UCSD-AML1 (cell line): ENCODE data around the gene PICK1.
"Not testable (repeated sequence)": the region's sequence is repeated elsewhere in the genome, so short reads cannot be mapped to it uniquely, and the experiment has no call there.

Experiments
- DNase-seq: peaks from one replicate; lab custom pipeline; 2025; ENCODE audit not compliant: unreplicated experiment; lab: John Stamatoyannopoulos, UW

Gene PICK1

DNA sequence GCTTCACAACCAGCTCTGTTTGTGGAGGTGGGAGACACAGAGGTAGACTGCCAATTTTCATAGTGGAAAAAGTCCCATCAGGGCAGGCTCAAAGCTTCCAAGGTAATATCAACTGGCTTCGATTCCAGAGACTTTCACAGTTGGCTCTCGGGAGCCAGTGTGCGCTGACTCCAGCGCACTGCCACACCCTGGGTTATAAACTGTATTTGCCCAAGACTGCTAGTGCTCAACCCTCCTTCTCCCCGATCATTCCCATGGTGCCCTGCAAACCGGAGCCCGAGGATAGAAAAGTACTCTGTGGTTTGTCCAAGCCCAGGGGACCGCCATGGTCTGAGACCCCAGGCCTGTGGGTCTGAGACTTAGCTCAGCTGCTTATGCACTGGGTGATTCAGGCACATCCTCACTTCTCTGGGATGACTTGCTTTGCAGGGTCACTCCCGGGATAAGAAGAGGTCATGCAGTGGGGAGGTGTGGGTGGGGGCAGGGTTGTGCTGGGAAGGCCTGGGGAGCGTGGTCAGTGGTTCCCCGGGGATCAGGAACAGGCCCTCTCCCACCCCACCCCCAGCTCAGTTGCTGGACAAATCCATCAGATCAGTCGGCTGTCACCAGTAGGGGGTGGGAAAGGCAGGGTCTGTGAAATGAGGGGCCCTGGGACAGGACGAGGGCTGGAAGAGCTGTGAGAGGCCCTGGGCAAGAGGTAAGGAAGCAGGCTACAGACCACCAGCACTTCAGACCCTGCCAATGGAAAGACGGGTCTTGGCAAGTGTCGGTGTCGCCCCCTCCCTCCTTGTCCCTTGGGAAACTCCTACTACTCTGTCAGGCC is 26.7 kb upstream of the PICK1 start:
- DNase-seq = no peak

- no peak for DNase-seq
Observed at GRCh38 chr22:38031491-38031890, 25.7 kb upstream of the PICK1 start.

DNA sequence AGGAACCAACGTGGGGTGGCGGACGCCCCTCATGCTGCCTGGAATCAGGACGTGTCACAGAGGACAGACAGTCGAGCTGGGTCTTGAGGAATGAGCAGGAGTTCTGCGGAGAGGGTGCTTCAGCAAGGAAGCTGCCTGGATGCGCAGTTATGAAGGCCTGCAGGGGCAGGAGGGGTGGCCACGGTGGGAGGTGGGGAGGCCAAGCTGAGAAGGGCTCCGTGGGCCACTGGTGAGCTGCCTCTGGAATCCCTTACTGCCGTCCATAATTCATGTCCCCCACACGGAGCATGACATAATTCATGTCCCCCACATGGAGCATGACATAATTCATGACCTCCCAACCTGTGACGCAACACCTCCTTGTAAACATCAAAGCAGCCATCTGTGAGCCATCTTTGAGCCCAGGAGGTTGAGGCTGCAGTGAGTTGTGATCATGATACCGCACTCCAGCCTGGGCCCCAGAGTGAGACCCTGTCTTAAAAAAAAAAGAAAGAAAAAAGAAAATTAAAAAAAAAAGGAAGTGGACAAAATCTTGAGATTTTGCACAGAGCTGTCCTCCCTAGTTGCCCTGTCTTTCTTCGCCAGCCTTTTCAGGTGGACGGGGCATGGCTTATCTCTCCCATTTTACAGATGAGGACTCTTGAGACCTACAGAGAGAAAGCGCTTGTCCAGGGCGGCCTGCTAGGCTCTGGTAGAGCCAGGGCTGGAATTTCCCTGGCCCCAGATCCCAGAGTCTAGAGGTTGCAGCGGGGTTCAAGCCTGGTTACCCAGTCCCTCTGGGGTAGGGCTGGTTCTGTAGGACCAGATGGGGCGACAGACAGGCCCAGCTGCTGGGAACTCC is 24.3 kb upstream of the PICK1 start:
- DNase-seq = no peak

DNA sequence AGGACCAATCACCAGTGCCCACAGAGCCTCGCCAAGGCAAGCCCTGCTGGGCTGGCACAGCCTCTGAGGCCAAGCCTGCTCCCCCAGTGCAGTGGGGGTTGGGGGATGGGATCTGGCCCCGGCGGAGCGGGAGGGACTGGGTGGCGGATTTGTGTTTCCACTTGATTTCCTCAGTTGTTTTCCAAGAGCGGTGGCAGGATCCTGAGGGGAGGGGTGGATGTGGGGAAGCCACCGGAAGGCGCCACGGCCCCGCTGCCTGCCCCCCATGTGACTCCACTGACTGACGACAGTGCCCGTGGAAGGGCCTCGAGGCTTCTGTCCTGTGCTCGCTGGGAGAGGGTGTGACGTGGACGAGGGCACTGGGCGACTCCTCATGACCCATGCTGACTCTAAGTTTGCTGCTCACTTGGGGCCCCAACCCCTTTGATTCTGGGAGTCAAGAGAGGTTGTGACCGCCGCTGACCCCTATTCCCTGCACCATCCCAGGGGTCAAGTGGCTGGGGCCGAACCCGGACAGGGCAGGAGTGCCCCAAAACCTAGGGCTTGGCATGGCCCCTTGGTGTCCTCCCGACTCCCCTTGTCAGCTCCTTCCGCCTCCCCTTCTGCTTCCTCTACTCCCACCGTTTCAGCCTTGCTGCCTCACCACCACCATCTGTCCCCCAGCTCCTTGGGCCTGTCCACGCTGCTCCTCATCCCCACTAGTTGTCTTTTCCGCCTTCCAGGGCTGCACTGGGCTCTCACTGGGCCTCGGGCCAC is 23.5 kb upstream of the PICK1 start:
- no peak for DNase-seq

DNA sequence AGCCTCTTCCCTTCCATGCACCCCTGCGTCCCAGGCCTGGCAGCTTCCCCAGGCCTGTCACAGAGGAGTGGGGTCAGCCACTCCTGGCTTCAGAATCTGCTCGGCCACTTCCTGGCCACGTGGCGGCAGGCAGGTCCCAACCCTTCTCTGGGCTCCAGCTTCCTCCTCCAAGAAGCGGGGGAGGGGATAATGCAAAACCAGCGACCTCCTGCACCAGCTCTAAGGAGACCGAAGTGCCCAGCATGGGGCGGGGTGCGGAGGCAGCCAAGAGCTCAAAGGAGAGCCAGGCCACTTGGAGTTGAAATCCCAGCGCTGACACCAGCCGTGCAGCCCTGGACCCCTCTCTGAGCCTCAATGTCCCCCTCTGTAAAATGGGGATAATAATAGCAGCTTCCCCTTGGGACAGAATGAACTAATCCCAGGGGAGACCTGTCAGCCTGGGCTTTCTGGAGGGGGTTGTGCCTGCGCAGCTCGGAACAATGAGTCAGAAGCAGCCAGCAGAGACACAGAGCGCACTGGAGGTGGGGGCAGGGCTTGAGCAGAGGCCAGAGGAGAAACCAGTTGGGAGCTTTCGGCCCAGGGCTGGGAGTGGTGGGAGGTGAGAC is 22.8 kb upstream of the PICK1 start:
- DNase-seq = peak; percentile 81

DNA sequence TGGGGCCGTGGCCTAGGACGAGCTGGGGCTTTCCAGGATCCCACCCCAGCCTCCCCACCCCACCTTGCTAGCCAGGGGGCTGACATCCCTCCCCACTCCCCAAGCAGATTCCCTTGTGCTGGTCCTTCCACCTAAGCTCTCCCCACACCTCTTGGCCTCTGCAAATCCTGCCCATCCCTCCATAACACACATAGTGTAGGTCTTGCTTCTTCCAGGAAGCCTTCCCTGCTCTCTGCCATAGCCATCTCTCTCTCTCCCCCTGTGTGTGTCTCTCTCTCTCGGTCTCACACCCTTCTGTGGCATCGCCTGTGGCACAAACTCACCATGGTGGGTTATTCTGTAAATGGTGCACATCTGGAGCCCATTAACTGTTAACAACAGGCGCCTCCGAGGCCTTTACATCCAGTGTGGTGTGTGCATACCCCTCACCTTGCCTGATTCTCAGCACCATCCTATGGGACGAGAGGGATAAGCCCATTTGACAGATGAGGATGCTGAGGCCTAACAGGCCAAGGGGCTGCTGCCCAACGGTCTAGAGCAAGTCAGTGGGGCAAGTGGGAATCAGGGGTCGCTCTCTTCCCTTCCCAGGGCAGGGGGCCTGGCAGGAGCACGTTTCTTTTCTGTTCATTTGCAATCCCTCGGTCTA is 22.2 kb upstream of the PICK1 start:
- DNase-seq = no peak

GRCh38 chr22:38035530-38035885 is 21.7 kb upstream of the PICK1 start:
- no peak for DNase-seq

DNA sequence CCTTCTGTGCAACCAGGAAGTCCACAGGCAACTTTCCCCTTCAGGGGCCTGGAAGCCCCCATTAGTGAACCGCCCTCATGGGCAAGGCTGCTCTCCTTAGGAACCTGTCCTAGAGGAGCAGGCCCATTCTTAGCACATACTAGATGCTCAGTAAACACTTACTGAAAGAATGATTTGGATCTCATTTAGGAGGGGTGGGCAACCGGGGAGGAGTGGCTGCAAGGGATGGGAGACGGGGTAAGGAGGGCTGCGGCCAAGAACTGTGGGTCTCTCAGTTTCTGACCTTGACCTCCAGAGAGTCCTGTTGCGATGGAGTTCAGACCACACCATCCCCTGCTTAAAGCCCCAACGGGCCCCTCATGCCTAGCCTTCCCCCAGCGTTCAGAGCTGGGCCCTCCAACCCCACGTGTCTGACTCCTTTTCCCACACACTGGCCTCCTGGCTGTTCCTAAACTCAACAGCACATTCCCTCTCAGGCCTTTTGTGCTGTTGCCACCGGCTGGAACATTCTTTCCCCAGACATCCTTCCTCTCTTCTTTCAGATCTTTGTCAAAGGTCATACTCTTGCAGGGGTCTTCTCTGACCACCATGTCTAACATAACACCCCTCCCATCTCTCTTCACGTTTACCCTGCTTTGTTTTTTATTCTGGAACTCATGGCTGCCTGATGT is 20.7 kb upstream of the PICK1 start:
- DNase-seq = no peak

GRCh38 chr22:38037367-38038150 is 19.6 kb upstream of the PICK1 start:
- not testable (repeated sequence) for DNase-seq

DNA sequence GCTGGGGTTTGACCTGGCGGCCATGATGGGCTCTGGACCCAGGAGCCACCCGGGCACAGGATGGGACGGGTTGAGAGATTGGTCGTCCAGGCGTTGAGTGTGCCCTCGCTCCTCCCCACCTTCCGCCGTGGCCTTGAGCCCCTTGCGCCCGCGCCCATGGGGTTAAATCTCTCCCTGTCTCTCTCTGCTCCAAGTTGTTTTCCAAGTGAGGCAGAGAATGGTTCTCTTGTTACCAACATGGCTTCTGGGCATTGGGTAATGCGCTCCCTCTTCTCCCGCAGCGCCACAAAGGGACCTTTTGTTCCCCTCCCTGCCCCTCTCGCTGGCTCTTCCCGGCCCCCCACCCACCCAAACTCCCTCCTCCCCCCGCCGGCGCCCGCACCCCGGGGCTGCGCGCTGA is 18.8 kb upstream of the PICK1 start:
- no peak for DNase-seq

DNA sequence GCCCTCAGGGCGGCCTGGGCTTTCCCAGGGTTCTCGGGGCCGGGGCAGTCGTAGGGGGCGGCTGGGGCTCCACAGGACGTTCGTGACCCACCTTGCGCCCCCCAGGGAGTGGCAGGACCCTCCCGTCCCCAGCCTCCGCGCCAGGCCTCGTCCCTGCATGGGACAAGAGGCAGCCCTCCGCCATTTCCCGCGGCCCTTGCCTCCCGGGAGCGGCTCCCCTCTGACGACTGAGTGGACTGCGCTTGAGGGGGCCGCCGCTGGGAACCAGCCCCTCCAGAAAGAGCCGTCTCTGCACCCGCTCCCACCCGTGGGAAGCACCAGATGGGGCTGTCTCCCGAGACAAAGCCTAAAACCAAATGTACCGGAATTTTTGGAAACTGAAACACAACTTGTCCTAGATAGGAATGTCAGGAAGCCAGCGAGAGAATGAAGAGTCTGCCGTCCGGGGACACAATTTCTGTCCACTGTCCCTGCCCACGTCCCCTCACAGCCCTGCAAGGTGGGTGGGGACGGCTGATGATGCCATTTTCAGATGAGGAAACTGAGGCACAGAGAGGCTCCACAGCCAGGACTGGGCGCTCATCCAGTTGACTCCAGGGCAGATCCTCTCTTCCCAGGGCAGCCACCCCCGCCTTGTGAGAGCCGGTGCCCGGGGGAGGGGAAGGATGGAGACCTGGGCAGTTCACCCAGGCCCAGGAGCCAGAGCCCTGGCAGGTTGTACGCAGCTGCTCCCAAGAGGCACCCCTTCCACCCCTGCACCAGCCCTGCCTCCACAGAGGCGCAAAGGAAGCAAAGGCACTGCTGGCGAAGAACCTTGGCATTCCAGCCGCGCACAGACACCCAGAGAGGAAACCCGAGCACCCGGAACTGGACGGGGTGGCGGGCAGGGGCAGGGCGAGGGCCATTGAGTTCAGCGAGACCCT is 18.1 kb upstream of the PICK1 start:
- no peak for DNase-seq

GRCh38 chr22:38040953-38041759 is 16.0 kb upstream of the PICK1 start:
- no peak for DNase-seq

- peak; percentile 31 for DNase-seq
Observed at GRCh38 chr22:38041760-38042487, 15.3 kb upstream of the PICK1 start.

DNA sequence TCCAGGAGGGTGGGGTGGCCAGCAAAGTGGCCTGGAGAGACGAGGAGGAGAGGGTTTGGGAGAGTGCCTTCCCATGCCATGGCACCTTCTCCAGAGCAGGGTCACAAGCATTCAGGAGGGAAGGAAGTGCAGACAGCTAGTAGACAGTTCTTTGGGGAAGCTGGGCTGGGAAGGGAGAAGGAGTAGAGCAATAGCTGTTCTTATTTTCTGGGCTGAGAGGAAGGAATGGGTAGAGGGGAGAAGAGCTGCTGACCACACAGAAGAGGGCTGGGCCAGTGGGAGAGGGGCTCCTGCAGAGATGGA is 14.8 kb upstream of the PICK1 start:
- DNase-seq = no peak

GRCh38 chr22:38043151-38044039 is 13.8 kb upstream of the PICK1 start:
- DNase-seq = no peak
